Measurements from ENCODE around the gene PSME1.

The PSME1 gene

DNA sequence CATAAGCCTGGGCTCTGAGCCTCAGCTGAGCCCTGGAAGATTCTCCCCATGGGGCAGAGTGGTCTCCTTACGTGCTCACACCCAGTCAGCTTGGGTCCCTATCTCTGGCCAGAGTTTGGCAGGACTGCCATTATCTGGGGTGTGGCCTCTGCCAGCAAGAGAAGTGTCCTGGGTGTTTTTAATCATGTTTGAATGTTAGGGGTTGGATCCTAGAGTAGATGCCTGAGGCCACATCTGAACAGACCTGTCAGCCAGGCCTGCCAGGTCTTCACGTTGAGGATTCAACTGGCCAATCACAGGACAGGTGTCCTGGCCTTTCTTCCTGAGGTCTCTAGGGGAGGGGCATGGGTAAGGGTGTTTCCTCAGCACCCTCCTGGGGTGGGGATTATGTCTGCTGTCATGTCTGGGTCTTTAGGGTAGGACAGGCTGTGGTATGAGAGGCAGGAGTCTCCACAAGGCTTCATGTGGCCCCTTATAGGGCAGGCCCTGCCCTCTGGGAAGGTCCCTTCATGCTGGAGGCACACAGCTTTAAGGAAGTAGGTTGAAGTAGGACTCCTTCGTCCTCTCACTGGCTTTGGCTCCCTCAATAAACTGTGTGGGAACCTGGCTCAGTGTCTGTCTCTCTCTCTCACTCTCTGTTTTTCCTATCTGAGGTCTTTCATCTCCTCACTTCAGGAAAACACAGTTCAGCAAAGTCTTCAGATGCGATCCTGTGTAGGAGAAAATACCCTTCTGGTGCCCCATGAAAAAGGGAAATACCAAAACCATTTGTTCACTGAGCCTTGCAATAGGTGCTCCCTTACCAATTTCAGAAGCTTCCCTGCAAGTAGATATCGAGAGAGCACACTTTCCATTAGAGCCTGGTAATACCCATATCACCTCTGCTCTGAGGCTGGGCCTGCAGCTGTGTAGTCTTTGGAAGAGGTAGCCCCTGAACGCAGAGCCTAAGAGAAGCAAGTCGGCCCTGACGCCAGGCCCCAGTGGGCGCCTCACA lies 12.3 kb upstream of the PSME1 start:
- TF ChIP-seq ZBTB7A (IDR thresholded peaks at IDR 0.05; ENCODE audit: low read depth) (no peak), RAD21 (IDR thresholded peaks at IDR 0.05; ENCODE audit: low read depth) (no peak), TEAD4 (IDR thresholded peaks at IDR 0.05) (no peak), YY1 (IDR thresholded peaks at IDR 0.05; ENCODE audit: low read depth) (no peak), CEBPB (IDR thresholded peaks at IDR 0.05) (no peak), FOXM1 (IDR thresholded peaks at IDR 0.05; ENCODE audit: borderline replicate concordance, low read depth) (no peak), EGR1 (IDR thresholded peaks at IDR 0.05) (no peak), NFIC (IDR thresholded peaks at IDR 0.05) (no peak), TAF1 (IDR thresholded peaks at IDR 0.05; ENCODE audit: low read depth) (no peak), EP300 (IDR thresholded peaks at IDR 0.05; ENCODE audit: borderline replicate concordance) (no peak), TCF12 (IDR thresholded peaks at IDR 0.05; ENCODE audit: low read depth) (no peak), CREB1 (IDR thresholded peaks at IDR 0.05; ENCODE audit: low read depth) (no peak)
- TF ChIP-seq, protein P1, sequence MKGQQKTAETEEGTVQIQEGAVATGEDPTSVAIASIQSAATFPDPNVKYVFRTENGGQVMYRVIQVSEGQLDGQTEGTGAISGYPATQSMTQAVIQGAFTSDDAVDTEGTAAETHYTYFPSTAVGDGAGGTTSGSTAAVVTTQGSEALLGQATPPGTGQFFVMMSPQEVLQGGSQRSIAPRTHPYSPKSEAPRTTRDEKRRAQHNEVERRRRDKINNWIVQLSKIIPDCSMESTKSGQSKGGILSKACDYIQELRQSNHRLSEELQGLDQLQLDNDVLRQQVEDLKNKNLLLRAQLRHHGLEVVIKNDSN (IDR thresholded peaks at IDR 0.05): no peak
- TF ChIP-seq, protein P2, sequence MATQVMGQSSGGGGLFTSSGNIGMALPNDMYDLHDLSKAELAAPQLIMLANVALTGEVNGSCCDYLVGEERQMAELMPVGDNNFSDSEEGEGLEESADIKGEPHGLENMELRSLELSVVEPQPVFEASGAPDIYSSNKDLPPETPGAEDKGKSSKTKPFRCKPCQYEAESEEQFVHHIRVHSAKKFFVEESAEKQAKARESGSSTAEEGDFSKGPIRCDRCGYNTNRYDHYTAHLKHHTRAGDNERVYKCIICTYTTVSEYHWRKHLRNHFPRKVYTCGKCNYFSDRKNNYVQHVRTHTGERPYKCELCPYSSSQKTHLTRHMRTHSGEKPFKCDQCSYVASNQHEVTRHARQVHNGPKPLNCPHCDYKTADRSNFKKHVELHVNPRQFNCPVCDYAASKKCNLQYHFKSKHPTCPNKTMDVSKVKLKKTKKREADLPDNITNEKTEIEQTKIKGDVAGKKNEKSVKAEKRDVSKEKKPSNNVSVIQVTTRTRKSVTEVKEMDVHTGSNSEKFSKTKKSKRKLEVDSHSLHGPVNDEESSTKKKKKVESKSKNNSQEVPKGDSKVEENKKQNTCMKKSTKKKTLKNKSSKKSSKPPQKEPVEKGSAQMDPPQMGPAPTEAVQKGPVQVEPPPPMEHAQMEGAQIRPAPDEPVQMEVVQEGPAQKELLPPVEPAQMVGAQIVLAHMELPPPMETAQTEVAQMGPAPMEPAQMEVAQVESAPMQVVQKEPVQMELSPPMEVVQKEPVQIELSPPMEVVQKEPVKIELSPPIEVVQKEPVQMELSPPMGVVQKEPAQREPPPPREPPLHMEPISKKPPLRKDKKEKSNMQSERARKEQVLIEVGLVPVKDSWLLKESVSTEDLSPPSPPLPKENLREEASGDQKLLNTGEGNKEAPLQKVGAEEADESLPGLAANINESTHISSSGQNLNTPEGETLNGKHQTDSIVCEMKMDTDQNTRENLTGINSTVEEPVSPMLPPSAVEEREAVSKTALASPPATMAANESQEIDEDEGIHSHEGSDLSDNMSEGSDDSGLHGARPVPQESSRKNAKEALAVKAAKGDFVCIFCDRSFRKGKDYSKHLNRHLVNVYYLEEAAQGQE (IDR thresholded peaks at IDR 0.05; ENCODE audit: low read depth): no peak
- TF ChIP-seq, protein P3, sequence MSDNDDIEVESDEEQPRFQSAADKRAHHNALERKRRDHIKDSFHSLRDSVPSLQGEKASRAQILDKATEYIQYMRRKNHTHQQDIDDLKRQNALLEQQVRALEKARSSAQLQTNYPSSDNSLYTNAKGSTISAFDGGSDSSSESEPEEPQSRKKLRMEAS (IDR thresholded peaks at IDR 0.05): no peak

DNA sequence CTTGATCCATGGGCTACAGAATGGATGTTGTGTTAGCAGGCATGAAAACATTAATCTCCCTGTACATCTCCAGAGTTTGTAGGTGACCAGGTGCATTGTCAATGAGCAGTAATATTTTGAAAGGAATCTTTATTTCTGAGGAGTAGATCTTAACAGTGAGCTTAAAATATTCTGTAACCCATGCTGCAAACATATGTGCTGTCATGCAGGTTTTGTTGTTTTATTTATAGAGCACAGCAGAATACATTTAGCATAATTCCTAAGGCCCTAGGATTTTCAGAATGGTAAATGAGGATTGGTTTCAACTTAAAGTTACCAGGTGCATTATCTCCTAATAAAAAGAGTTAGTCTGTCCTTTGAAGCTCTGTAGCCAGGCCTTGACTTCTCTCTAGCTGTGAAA lies 9.1 kb upstream of the PSME1 start:
- TF ChIP-seq FOXM1 (IDR thresholded peaks at IDR 0.05; ENCODE audit: borderline replicate concordance, low read depth): no peak
- no peak for TF ChIP-seq EP300 (IDR thresholded peaks at IDR 0.05; ENCODE audit: borderline replicate concordance)
- TF ChIP-seq TAF1 (IDR thresholded peaks at IDR 0.05; ENCODE audit: low read depth): no peak
- TF ChIP-seq, protein P3 (IDR thresholded peaks at IDR 0.05): no peak
- TF ChIP-seq CREB1 (IDR thresholded peaks at IDR 0.05; ENCODE audit: low read depth): no peak
- no peak for TF ChIP-seq YY1 (IDR thresholded peaks at IDR 0.05; ENCODE audit: low read depth)
- TF ChIP-seq, protein P1 (IDR thresholded peaks at IDR 0.05): no peak
- TF ChIP-seq ZBTB7A (IDR thresholded peaks at IDR 0.05; ENCODE audit: low read depth): no peak
- no peak for TF ChIP-seq CEBPB (IDR thresholded peaks at IDR 0.05)
- no peak for TF ChIP-seq TCF12 (IDR thresholded peaks at IDR 0.05; ENCODE audit: low read depth)
- no peak for TF ChIP-seq NFIC (IDR thresholded peaks at IDR 0.05)
- TF ChIP-seq EGR1 (IDR thresholded peaks at IDR 0.05): no peak
- TF ChIP-seq TEAD4 (IDR thresholded peaks at IDR 0.05): no peak
- TF ChIP-seq, protein P2 (IDR thresholded peaks at IDR 0.05; ENCODE audit: low read depth): no peak
- TF ChIP-seq RAD21 (IDR thresholded peaks at IDR 0.05; ENCODE audit: low read depth): no peak

DNA sequence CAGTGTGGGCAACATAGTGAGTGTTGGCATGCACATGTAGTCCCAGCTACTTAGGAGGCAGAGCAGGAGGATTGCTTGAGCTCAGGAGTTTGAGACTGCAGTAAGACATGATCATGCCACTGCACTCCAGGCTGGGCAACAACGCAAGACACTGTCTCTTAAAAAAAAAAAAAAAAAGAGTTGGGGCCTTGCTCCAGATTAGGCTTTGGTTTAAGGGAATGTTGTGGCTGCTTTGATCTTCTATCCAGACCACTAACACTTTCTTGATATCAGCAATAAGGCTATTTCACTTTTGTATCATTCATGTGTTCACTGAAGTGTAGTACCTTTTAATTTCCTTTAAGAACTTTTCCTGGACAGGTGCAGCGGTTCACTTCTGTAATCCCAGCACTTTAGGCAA lies 8.3 kb upstream of the PSME1 start:
- TF ChIP-seq, protein P1 (IDR thresholded peaks at IDR 0.05): no peak
- TF ChIP-seq NFIC (IDR thresholded peaks at IDR 0.05) (no peak), TEAD4 (IDR thresholded peaks at IDR 0.05) (no peak), CEBPB (IDR thresholded peaks at IDR 0.05) (no peak), TAF1 (IDR thresholded peaks at IDR 0.05; ENCODE audit: low read depth) (no peak), ZBTB7A (IDR thresholded peaks at IDR 0.05; ENCODE audit: low read depth) (no peak), EP300 (IDR thresholded peaks at IDR 0.05; ENCODE audit: borderline replicate concordance) (no peak), YY1 (IDR thresholded peaks at IDR 0.05; ENCODE audit: low read depth) (no peak), FOXM1 (IDR thresholded peaks at IDR 0.05; ENCODE audit: borderline replicate concordance, low read depth) (no peak), EGR1 (IDR thresholded peaks at IDR 0.05) (no peak), TCF12 (IDR thresholded peaks at IDR 0.05; ENCODE audit: low read depth) (no peak), CREB1 (IDR thresholded peaks at IDR 0.05; ENCODE audit: low read depth) (no peak), RAD21 (IDR thresholded peaks at IDR 0.05; ENCODE audit: low read depth) (no peak)
- TF ChIP-seq, protein P3 (IDR thresholded peaks at IDR 0.05): no peak
- TF ChIP-seq, protein P2 (IDR thresholded peaks at IDR 0.05; ENCODE audit: low read depth): no peak

Data from Ishikawa (cell line).